CD14-positive monocyte (primary cell): Measurements from ENCODE around the gene SEPTIN8. TPM values are rescaled to one million over a fixed set of nuclear protein-coding genes. Genes with fewer than 3 reads are reported as not detected.

Experiments
- DNase-seq, 3 donors: peaks; one replicate each; pipeline ENCODE4 v3.0.0-alpha.2; 2011 to 2022
- H2AFZ ChIP-seq: 2 replicates; pipeline ENCODE4 v1.6.0; 2012; ENCODE audit warnings: mild to moderate bottlenecking, low read depth, low read length, inconsistent platforms; ENCODE audit not compliant: insufficient read depth, poor library complexity, severe bottlenecking
- H3K27ac ChIP-seq, 2 donors: 1 replicate in 1 of 2; 2 replicates in 1 of 2; pipeline ENCODE4 v1.5.1; 2012 to 2013; ENCODE audit warnings: low read length in 2 of 2, control low read depth in 1 of 2, inconsistent platforms in 1 of 2, low read depth in 1 of 2, mild to moderate bottlenecking in 1 of 2
- H3K27me3 ChIP-seq, 2 donors: one replicate each; pipeline versions ENCODE4 v1.6.0 to v1.6.1; 2011 to 2013; ENCODE audit warnings: low read length in 2 of 2; ENCODE audit not compliant: control insufficient read depth in 2 of 2, insufficient read depth in 2 of 2
- H3K36me3 ChIP-seq, 2 donors: replicated peaks in 1 of 2; 1 replicate in 1 of 2; 2 replicates in 1 of 2; pipeline versions ENCODE4 v1.5.1 to v1.6.1; 2012 to 2013; ENCODE audit warnings: low read length in 2 of 2, control low read depth in 1 of 2, inconsistent platforms in 1 of 2, mild to moderate bottlenecking in 1 of 2; ENCODE audit not compliant: insufficient read depth in 2 of 2, control insufficient read depth in 1 of 2
- H3K4me1 ChIP-seq, 2 donors: 1 replicate in 1 of 2; 2 replicates in 1 of 2; pipeline versions ENCODE4 v1.5.1 to v1.6.1; 2012 to 2013; ENCODE audit warnings: low read length in 2 of 2, control low read depth in 1 of 2, inconsistent platforms in 1 of 2, mild to moderate bottlenecking in 1 of 2, moderate library complexity in 1 of 2; ENCODE audit not compliant: insufficient read depth in 2 of 2, control insufficient read depth in 1 of 2
- H3K4me2 ChIP-seq: replicated peaks from 2 replicates; pipeline ENCODE3; 2012; ENCODE audit warnings: low read length, moderate library complexity, mild to moderate bottlenecking; ENCODE audit not compliant: poor library complexity, severe bottlenecking; ENCODE audit errors: extremely low read depth
- H3K4me3 ChIP-seq, 3 experiments: fragments of 200-600 bp in 1 of 3; sonication (generic) in 1 of 3; replicated peaks in 1 of 3; 1 replicate in 2 of 3; 2 replicates in 1 of 3; pipeline ENCODE4 v1.5.1; 2011 to 2013; ENCODE audit warnings: low read length in 3 of 3, mild to moderate bottlenecking in 3 of 3, control low read depth in 2 of 3, low read depth in 2 of 3, inconsistent platforms in 1 of 3, moderate library complexity in 1 of 3
- H3K79me2 ChIP-seq: 2 replicates; pipeline ENCODE4 v1.6.0; 2012; ENCODE audit warnings: mild to moderate bottlenecking, control low read depth, inconsistent platforms, low read length, moderate library complexity; ENCODE audit not compliant: insufficient read depth
- H3K9ac ChIP-seq: 2 replicates; pipeline ENCODE4 v1.6.0; 2017; ENCODE audit warnings: low read length, mild to moderate bottlenecking; ENCODE audit not compliant: insufficient read depth, poor library complexity, severe bottlenecking
- H3K9me3 ChIP-seq, 2 donors: replicated peaks in 1 of 2; 1 replicate in 1 of 2; 2 replicates in 1 of 2; pipeline versions ENCODE4 v1.5.1 to v1.6.1; 2012 to 2013; ENCODE audit warnings: low read length in 2 of 2, control low read depth in 1 of 2; ENCODE audit not compliant: control insufficient read depth in 1 of 2, insufficient read depth in 1 of 2
- H4K20me1 ChIP-seq: 2 replicates; pipeline ENCODE4 v1.6.0; 2012; ENCODE audit warnings: mild to moderate bottlenecking, low read length, control low read depth, moderate library complexity; ENCODE audit not compliant: insufficient read depth
- H3K27ac Mint-ChIP-seq, 7 donors: one replicate each; pipeline ENCODE4 v1.8.0; 2020; ENCODE audit warnings: mild to moderate bottlenecking in 7 of 7, mixed read lengths in 7 of 7, moderate library complexity in 6 of 7, inconsistent platforms in 2 of 7
- H3K27me3 Mint-ChIP-seq, 3 donors: one replicate each; pipeline ENCODE4 v1.8.0; 2021 to 2022; ENCODE audit warnings: low read depth in 3 of 3, mild to moderate bottlenecking in 3 of 3, mixed read lengths in 3 of 3, moderate library complexity in 3 of 3, inconsistent platforms in 1 of 3
- H3K36me3 Mint-ChIP-seq, 2 donors: one replicate each; pipeline ENCODE4 v1.8.0; 2020; ENCODE audit warnings: mixed read lengths in 2 of 2, inconsistent platforms in 1 of 2, mild to moderate bottlenecking in 1 of 2
- H3K4me1 Mint-ChIP-seq: one replicate; pipeline ENCODE4 v1.8.0; 2020; ENCODE audit warnings: mild to moderate bottlenecking, mixed read lengths
- H3K4me3 Mint-ChIP-seq, 2 donors: one replicate each; pipeline ENCODE4 v1.8.0; 2020; ENCODE audit warnings: mild to moderate bottlenecking in 2 of 2, mixed read lengths in 2 of 2, moderate library complexity in 1 of 2
- H3K9me3 Mint-ChIP-seq, 7 donors: one replicate each; pipeline ENCODE4 v1.8.0; 2020 to 2022; ENCODE audit warnings: mixed read lengths in 7 of 7, mild to moderate bottlenecking in 6 of 7, moderate library complexity in 6 of 7, inconsistent platforms in 2 of 7
- WGBS: methylation state at CpG from one replicate; pipeline ENCODE4 v1.1.5; 2013; ENCODE audit warnings: missing lambda C conversion rate; ENCODE audit not compliant: insufficient coverage; 5-methylcytosine and 5-hydroxymethylcytosine counted together
- intact Hi-C, 2 donors: fragments of 100-400 bp; cut with micrococcal nuclease; formaldehyde crosslinking; loops; one replicate each; pipeline versions ENCODE4 v1.15.0 to v1.15.1; 2023
- polyA plus RNA-seq, 3 donors: library from polyadenylated mRNA; depleted of rRNA in 1 of 3; unstranded in 2 of 3; stranded (reverse) in 1 of 3; fragments of 300-500 nt in 2 of 3; fragments of >200 nt in 1 of 3; fragmentation: Illumina TruSeq in 2 of 3; gene quantifications; 1 replicate in 2 of 3; 2 replicates in 1 of 3; pipeline ENCODE4 v1.2.3, GENCODE V29; 2012 to 2021
- TF ChIP-seq, protein P1 (sequence below): fragments of 200-600 bp; IDR thresholded peaks from one replicate; pipeline ENCODE4 v1.8.0; 2022; ENCODE audit warnings: antibody characterized with exemption, mild to moderate bottlenecking

Gene SEPTIN8
- polyA plus RNA-seq, 3 donors = 0.36 to 5.0 (median 0.54) TPM

DNA sequence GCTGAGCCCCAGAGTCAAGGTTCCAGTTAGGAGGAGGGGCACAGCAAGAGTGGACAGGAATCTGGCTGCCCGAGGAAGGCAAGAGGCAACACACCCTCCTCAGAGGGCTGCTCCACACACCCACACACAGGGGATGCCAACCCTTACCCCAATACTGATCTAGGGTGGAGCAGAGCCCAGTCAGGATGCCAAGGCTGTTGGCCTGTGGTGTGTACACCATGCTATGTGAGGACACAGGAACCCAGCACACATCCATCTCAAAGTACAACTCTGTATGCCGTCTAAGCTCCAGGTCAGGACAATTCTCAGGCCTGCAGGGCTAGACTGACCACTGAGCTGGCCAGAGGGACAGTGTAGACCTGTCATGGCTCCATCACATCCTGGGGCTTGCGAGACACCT lies 2.6 kb downstream of the SEPTIN8 start:
- Histone ChIP-seq H2AFZ (no peak overlapping the region), H3K27ac (no peak overlapping the region), H3K27me3 (peaks cover 29 to 50% of the 10 kb centered on the region in 2 donors), H3K79me2 (no peaks in the 10 kb centered on the region), H3K4me1 (peaks cover 15 to 17% of the 10 kb centered on the region in 2 donors), H4K20me1 (no peaks in the 10 kb centered on the region), H3K4me3 (no peak overlapping the region), H3K9me3 (peaks cover 3 to 9% of the 10 kb centered on the region in 2 donors), H3K9ac (no peak overlapping the region), H3K36me3 (no peaks in the 10 kb centered on the region), H3K4me2 (no peak overlapping the region)
- peak overlapping the region in 1 of 7 donors; percentile 60 for H3K27ac Mint-ChIP-seq
- H3K36me3 Mint-ChIP-seq = peaks cover 3 to 4% of the 10 kb centered on the region in 2 donors
- 87% methylated on average over 3 of the region's 3 CpGs for WGBS
- H3K9me3 Mint-ChIP-seq = peaks cover 0 to 11% (median 1%) of the 10 kb centered on the region in 7 donors
- intact Hi-C loops = no loop called here
- H3K4me3 Mint-ChIP-seq = no peak overlapping the region
- DNase-seq = no peak
- peaks cover 47 to 66% (median 52%) of the 10 kb centered on the region in 3 donors for H3K27me3 Mint-ChIP-seq
- H3K4me1 Mint-ChIP-seq = peaks cover 21% of the 10 kb centered on the region
- TF ChIP-seq, protein P1, sequence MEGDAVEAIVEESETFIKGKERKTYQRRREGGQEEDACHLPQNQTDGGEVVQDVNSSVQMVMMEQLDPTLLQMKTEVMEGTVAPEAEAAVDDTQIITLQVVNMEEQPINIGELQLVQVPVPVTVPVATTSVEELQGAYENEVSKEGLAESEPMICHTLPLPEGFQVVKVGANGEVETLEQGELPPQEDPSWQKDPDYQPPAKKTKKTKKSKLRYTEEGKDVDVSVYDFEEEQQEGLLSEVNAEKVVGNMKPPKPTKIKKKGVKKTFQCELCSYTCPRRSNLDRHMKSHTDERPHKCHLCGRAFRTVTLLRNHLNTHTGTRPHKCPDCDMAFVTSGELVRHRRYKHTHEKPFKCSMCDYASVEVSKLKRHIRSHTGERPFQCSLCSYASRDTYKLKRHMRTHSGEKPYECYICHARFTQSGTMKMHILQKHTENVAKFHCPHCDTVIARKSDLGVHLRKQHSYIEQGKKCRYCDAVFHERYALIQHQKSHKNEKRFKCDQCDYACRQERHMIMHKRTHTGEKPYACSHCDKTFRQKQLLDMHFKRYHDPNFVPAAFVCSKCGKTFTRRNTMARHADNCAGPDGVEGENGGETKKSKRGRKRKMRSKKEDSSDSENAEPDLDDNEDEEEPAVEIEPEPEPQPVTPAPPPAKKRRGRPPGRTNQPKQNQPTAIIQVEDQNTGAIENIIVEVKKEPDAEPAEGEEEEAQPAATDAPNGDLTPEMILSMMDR = no peak

DNA sequence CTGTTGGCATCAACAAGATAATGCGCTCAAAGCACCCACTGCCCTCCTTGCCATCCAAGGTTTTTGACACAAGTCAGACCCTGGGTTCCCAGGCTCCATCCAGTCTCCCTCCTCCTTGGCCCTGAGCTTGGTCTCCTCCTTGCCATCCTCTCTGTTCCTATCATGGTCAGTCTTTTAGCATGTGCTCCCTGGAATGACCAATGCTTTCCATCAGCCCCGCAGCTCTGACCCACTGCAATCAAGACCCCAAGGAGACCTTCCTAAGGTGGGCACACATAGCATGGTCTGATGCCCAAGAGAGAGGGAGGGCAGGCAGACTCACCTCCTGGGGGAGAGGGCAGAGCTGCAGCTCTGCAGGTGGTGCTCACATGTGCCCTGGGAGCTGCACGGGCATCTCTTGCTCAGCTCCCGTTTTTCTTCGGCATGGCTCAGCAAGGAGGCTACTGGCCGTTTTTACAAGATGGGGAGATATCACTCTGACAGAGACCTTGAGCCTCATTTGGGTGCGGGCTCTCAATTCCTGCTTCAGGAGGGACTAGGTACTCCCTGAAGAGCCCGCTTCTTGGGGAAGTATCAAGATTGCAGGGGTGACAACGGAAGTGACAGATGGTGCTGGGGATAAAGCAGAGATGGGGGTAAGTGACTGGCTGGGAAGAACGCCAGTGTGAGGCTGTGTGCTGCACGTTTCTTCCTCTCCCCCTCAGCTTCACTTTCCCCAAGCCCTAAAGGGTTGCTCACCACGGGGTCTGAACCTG lies 3.3 kb downstream of the SEPTIN8 start:
- peaks cover 23 to 43% of the 10 kb centered on the region in 2 donors for H3K27me3 ChIP-seq

More for the DNA sequence above, 3.3 kb downstream of the SEPTIN8 start:
- H3K9ac ChIP-seq = no peak overlapping the region
- H3K36me3 Mint-ChIP-seq = peaks cover 3 to 4% of the 10 kb centered on the region in 2 donors
- WGBS = 76% methylated on average over 7 of the region's 12 CpGs
- H4K20me1 ChIP-seq = no peaks in the 10 kb centered on the region
- H3K4me2 ChIP-seq = no peak overlapping the region
- no peak overlapping the region for H2AFZ ChIP-seq
- H3K9me3 Mint-ChIP-seq = peaks cover 0 to 11% (median 1%) of the 10 kb centered on the region in 7 donors
- no peak overlapping the region for H3K27ac Mint-ChIP-seq
- DNase-seq = no peak
- no peak overlapping the region for H3K4me3 ChIP-seq
- H3K4me1 Mint-ChIP-seq = peaks cover 21% of the 10 kb centered on the region
- TF ChIP-seq, protein P1 = no peak
- intact Hi-C loops = no loop called here
- no peaks in the 10 kb centered on the region for H3K36me3 ChIP-seq
- no peak overlapping the region for H3K4me3 Mint-ChIP-seq
- peaks cover 41 to 60% (median 47%) of the 10 kb centered on the region in 3 donors for H3K27me3 Mint-ChIP-seq
- peaks cover 15 to 17% of the 10 kb centered on the region in 2 donors for H3K4me1 ChIP-seq
- H3K27ac ChIP-seq = no peak overlapping the region
- peaks cover 3 to 9% of the 10 kb centered on the region in 2 donors for H3K9me3 ChIP-seq
- H3K79me2 ChIP-seq = no peaks in the 10 kb centered on the region
